ENCODE results near the gene GLDC. TPM values are rescaled to one million over a fixed set of nuclear protein-coding genes. Genes with fewer than 3 reads are reported as not detected.

Gene GLDC
- total RNA-seq, 4 donors from 2014 or later = 2.4 to 7.4 (median 4.8) TPM

DNA sequence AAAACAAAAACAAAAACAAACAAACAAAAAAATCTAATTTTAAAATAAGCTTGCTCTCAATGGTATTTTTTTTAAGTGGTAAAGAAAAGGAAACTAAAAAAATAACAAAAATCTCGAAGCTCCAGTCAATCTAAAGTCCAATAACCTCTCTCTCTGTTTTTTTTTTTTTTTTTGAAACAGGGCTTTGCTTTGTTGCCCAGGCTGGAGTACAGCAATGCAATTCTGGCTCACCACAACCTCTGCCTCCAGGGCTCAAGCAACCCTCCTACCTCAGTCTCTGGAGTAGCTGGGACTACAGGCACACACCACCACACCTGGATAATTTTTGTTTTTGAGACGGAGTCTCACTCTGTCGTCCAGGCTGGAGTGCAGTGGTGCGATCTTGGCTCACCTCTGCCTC lies 25.9 kb upstream of the GLDC start:
- WGBS = 68% methylated on average over 4 of the region's 4 CpGs
- no peak for TF ChIP-seq POLR2A (IDR thresholded peaks at IDR 0.05)
- TF ChIP-seq POLR2AphosphoS5 (IDR thresholded peaks at IDR 0.05) = no peak
- TF ChIP-seq EP300 (IDR thresholded peaks at IDR 0.05) = no peak
- TF ChIP-seq, protein P1, sequence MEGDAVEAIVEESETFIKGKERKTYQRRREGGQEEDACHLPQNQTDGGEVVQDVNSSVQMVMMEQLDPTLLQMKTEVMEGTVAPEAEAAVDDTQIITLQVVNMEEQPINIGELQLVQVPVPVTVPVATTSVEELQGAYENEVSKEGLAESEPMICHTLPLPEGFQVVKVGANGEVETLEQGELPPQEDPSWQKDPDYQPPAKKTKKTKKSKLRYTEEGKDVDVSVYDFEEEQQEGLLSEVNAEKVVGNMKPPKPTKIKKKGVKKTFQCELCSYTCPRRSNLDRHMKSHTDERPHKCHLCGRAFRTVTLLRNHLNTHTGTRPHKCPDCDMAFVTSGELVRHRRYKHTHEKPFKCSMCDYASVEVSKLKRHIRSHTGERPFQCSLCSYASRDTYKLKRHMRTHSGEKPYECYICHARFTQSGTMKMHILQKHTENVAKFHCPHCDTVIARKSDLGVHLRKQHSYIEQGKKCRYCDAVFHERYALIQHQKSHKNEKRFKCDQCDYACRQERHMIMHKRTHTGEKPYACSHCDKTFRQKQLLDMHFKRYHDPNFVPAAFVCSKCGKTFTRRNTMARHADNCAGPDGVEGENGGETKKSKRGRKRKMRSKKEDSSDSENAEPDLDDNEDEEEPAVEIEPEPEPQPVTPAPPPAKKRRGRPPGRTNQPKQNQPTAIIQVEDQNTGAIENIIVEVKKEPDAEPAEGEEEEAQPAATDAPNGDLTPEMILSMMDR (IDR thresholded peaks at IDR 0.05) = no peak
- no peak for DNase-seq (ENCODE audit: low spot score in 2 of 2)
- Histone ChIP-seq H3K27ac (no peak overlapping the region), H3K27me3 (no peaks in the 10 kb centered on the region), H3K36me3 (no peaks in the 10 kb centered on the region), H3K9me3 (no peaks in the 10 kb centered on the region), H3K4me1 (no peaks in the 10 kb centered on the region), H3K4me3 (no peak overlapping the region)

DNA sequence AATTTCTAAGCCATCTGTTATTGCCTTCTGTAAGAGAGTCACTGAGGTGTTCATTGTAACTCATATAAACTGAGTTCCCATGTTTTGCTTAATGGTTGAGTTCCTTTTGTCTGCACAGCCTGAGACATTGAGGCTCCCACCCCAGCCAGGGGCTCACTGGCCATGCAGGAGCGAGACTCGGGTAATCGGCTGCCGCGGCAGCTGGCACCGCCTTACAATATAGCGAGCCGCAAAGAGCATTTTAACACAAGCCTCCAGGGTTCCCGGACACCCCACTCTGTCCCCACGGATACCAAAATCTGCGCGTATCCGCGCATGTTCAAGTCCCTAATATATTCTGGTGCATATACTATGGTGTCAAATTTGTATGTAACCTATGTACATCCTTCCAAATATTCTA lies 24.4 kb upstream of the GLDC start:
- DNase-seq (ENCODE audit: low spot score in 2 of 2) = no peak
- Histone ChIP-seq H3K27me3 (no peaks in the 10 kb centered on the region), H3K27ac (no peak overlapping the region), H3K4me3 (no peak overlapping the region), H3K9me3 (no peaks in the 10 kb centered on the region), H3K36me3 (no peaks in the 10 kb centered on the region), H3K4me1 (no peaks in the 10 kb centered on the region)
- WGBS = 91% methylated on average over 14 of the region's 14 CpGs
- TF ChIP-seq POLR2A (IDR thresholded peaks at IDR 0.05) = no peak
- no peak for TF ChIP-seq EP300 (IDR thresholded peaks at IDR 0.05)
- TF ChIP-seq, protein P1 (IDR thresholded peaks at IDR 0.05) = no peak
- no peak for TF ChIP-seq POLR2AphosphoS5 (IDR thresholded peaks at IDR 0.05)

DNA sequence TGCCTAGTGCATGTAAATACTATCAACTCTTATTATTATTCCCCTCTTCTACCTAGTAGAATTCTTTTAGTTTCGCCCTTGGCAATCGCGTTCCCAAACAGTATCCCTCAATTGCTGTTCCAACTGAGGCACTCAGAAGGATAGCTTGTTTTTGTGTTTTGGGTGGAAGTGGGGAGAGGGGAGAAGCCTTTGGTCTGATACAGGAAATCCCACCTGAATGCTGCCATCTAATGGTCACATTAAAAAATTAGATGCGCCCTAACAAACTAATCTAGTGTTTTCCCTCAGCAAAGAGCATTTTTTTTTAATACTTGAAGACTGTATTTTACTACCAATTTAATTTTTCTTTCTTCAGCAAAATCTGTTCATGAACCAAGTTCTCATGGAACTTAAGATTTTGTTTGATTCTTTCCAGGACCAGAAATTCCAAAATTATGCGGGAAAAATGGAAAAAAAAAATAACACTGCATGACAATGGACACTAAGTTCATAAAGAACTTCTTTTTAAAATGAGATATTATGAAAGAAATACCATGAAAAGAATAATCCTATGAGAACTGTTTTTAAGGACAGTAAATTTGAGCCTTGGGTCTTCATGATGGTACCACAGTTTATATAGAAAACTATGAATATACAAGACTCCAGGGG lies 22.2 kb upstream of the GLDC start:
- TF ChIP-seq, protein P1 (IDR thresholded peaks at IDR 0.05) = no peak
- TF ChIP-seq POLR2A (IDR thresholded peaks at IDR 0.05) = no peak
- no peak for TF ChIP-seq POLR2AphosphoS5 (IDR thresholded peaks at IDR 0.05)
- TF ChIP-seq EP300 (IDR thresholded peaks at IDR 0.05) = no peak
- Histone ChIP-seq H3K36me3 (no peaks in the 10 kb centered on the region), H3K27ac (no peak overlapping the region), H3K27me3 (no peaks in the 10 kb centered on the region), H3K4me3 (no peak overlapping the region), H3K9me3 (no peaks in the 10 kb centered on the region), H3K4me1 (no peaks in the 10 kb centered on the region)
- WGBS = 55% methylated on average over 5 of the region's 5 CpGs
- no peak for DNase-seq (ENCODE audit: low spot score in 2 of 2)

DNA sequence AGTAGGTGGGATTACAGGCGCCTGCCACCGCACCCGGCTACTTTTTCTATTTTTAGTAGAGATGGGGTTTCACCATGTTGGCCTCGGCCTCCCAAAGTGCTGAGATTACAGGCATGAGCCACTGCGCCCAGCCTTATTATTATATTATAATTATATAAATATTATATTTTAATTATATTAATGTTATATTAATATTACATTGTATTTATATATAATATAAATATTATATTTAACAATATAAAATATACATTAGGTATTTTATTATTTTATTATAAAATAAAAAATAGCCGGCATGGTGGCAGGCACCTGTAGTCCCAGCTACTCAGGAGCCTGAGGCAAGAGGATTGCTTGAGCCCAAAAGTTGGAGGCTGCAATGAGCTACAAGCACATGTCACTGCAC lies 21.6 kb upstream of the GLDC start:
- TF ChIP-seq POLR2A (IDR thresholded peaks at IDR 0.05) = no peak
- TF ChIP-seq POLR2AphosphoS5 (IDR thresholded peaks at IDR 0.05) = no peak
- no peak for TF ChIP-seq EP300 (IDR thresholded peaks at IDR 0.05)
- TF ChIP-seq, protein P1 (IDR thresholded peaks at IDR 0.05) = no peak
- H3K27me3 ChIP-seq = no peaks in the 10 kb centered on the region
- DNase-seq (ENCODE audit: low spot score in 2 of 2) = no peak
- H3K9me3 ChIP-seq = no peaks in the 10 kb centered on the region
- H3K36me3 ChIP-seq = no peaks in the 10 kb centered on the region
- 88% methylated on average over 6 of the region's 6 CpGs for WGBS
- no peak overlapping the region for H3K4me3 ChIP-seq
- H3K4me1 ChIP-seq = no peaks in the 10 kb centered on the region
- H3K27ac ChIP-seq = no peak overlapping the region

DNA sequence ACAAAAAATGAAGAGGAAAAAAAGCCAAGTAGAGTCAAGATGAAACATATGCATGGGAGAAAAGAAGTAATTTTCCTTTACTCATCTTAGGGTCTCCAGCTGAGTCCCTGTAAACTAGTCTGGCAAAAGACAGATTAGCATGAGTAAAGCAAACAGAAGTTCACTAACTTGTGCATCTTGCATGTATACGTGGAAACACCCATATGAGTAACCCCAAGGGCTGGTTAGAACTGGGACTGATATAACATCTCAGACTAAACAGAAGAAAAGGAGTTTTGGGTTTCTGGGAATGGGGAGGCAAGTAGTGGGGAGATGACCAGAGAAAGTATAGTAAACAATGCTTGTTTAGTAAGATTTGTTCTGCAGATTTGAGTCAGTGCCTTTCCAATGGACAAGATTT lies 20.1 kb upstream of the GLDC start:
- TF ChIP-seq EP300 (IDR thresholded peaks at IDR 0.05) = no peak
- TF ChIP-seq, protein P1 (IDR thresholded peaks at IDR 0.05) = no peak
- TF ChIP-seq POLR2AphosphoS5 (IDR thresholded peaks at IDR 0.05) = no peak
- TF ChIP-seq POLR2A (IDR thresholded peaks at IDR 0.05) = no peak
- Histone ChIP-seq H3K27ac (no peak overlapping the region), H3K9me3 (no peaks in the 10 kb centered on the region), H3K4me3 (no peak overlapping the region), H3K36me3 (no peaks in the 10 kb centered on the region), H3K27me3 (no peaks in the 10 kb centered on the region), H3K4me1 (no peaks in the 10 kb centered on the region)
- no peak for DNase-seq (ENCODE audit: low spot score in 2 of 2)
- 68% methylated on average over 1 of the region's 1 CpG for WGBS

All from suprapubic skin (tissue), 4 donors.